GM23248 (cell line): ENCODE measurements around the gene CD1C.
"Not testable (repeated sequence)": the region's sequence is repeated elsewhere in the genome, so short reads cannot be mapped to it uniquely, and the experiment has no call there.

ENCODE experiments used
- EZH2 ChIP-seq: fragments of 200-600 bp; sonication (generic); IDR thresholded peaks from 2 replicates; pipeline ENCODE4 v1.6.1; 2018; ENCODE audit warnings: antibody characterized with exemption, mild to moderate bottlenecking; ENCODE audit not compliant: insufficient read depth, poor library complexity, severe bottlenecking
- EZH2phosphoT487 ChIP-seq: fragments of 200-600 bp; sonication (generic); IDR thresholded peaks from 2 replicates; pipeline ENCODE4 v1.6.1; 2018; ENCODE audit warnings: antibody characterized with exemption, moderate library complexity, mild to moderate bottlenecking, low read depth; ENCODE audit not compliant: insufficient read depth

DNA sequence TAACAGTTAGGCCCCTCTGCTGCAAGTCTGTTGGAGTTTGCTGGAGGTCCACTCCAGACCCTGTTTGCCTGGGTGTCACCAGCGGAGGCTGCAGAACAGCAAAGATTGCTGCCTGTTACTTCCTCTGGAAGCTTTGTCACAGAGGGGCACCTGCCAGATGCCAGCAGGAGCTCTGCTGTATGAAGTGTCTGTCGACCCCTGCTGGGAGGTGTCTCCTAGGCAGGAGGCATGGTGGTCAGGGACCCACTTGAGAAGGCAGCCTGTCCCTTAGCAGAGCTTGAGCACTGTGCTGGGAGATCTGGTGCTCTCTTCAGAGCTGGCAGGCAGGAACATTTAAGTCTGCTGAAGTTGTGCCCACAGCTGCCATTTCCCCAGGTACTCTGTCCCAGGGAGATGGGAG lies 7.3 kb upstream of the CD1C start:
- not testable (repeated sequence) for TF ChIP-seq EZH2, EZH2phosphoT487
